ENCODE data around the gene NEURL1B.

Gene NEURL1B

GRCh38 chr5:172719211-172719610, 78.1 kb downstream of the NEURL1B start:
- no peak for DNase-seq

GRCh38 chr5:172720655-172721054, 79.6 kb downstream of the NEURL1B start:
- DNase-seq = no peak

- no peak for DNase-seq
These were observed 80.6 kb downstream of the NEURL1B start for GRCh38 chr5:172721455-172722326.

- DNase-seq = peak; percentile 3
These were observed 81.3 kb downstream of the NEURL1B start for GRCh38 chr5:172722327-172722815.

- no peak for DNase-seq
These were observed 82.4 kb downstream of the NEURL1B start for GRCh38 chr5:172723508-172723907.

GRCh38 chr5:172724242-172725183, 83.5 kb downstream of the NEURL1B start:
- DNase-seq = no peak

- no peak for DNase-seq
These were observed 84.2 kb downstream of the NEURL1B start for GRCh38 chr5:172725273-172725672.

- no peak for DNase-seq
These were observed 84.7 kb downstream of the NEURL1B start for GRCh38 chr5:172725785-172726184.

GRCh38 chr5:172726966-172727365, 85.9 kb downstream of the NEURL1B start:
- no peak for DNase-seq

GRCh38 chr5:172727551-172727950, 86.5 kb downstream of the NEURL1B start:
- no peak for DNase-seq

GRCh38 chr5:172728481-172729241, 87.6 kb downstream of the NEURL1B start:
- no peak for DNase-seq

GRCh38 chr5:172729588-172729987, 88.5 kb downstream of the NEURL1B start:
- DNase-seq = no peak

- no peak for DNase-seq
These were observed 89.2 kb downstream of the NEURL1B start for GRCh38 chr5:172730222-172730621.

GRCh38 chr5:172730981-172731679, 90.1 kb downstream of the NEURL1B start:
- no peak for DNase-seq

- no peak for DNase-seq
These were observed 90.6 kb downstream of the NEURL1B start for GRCh38 chr5:172731680-172732074.

GRCh38 chr5:172732201-172732865, 91.3 kb downstream of the NEURL1B start:
- DNase-seq = no peak

- DNase-seq = no peak
These were observed 92.3 kb downstream of the NEURL1B start for GRCh38 chr5:172733131-172733973.

- no peak for DNase-seq
These were observed 92.9 kb downstream of the NEURL1B start for GRCh38 chr5:172733974-172734346.

GRCh38 chr5:172735141-172735831, 94.2 kb downstream of the NEURL1B start:
- no peak for DNase-seq

Data from OCI-M1 (cell line).